ENCODE data around the gene HCN3. TPM values are rescaled to one million over a fixed set of nuclear protein-coding genes. Genes with fewer than 3 reads are reported as not detected.

Gene HCN3
- total RNA-seq, 1 donor from 2014 or later = 7.3 TPM

GRCh38 chr1:155320661-155321617, 43.7 kb downstream of the HCN3 start, which contains the start of gene RUSC1:
Gene RUSC1 (plus strand): TSS chr1:155320894. CDS start chr1:155321774, 880 bp downstream.
- Mint-ChIP-seq H3K9me3 (ENCODE audit: unreplicated experiment) (no peaks in the 10 kb centered on the region), H3K4me1 (ENCODE audit: unreplicated experiment) (peaks cover 46% of the 10 kb centered on the region), H3K4me3 (ENCODE audit: unreplicated experiment) (peak within 1 kb of the TSS; percentile 88), H3K27me3 (ENCODE audit: unreplicated experiment) (peaks cover 7% of the 10 kb centered on the region), H3K36me3 (ENCODE audit: low read depth, unreplicated experiment) (peaks cover 29% of the 10 kb centered on the region), H3K27ac (ENCODE audit: unreplicated experiment) (peak within 1 kb of the TSS; percentile 82)
- DNase-seq (ENCODE audit: low spot score) = peak; percentile 63
- no peak for TF ChIP-seq CTCF (IDR thresholded peaks at IDR 0.05; ENCODE audit: unreplicated experiment)

GRCh38 chr1:155321639-155322503, 44.6 kb downstream of the HCN3 start:
- H3K4me1 Mint-ChIP-seq (ENCODE audit: unreplicated experiment) = peaks cover 50% of the 10 kb centered on the region
- no peaks in the 10 kb centered on the region for H3K9me3 Mint-ChIP-seq (ENCODE audit: unreplicated experiment)
- peaks cover 28% of the 10 kb centered on the region for H3K36me3 Mint-ChIP-seq (ENCODE audit: low read depth, unreplicated experiment)
- peaks cover 10% of the 10 kb centered on the region for H3K27me3 Mint-ChIP-seq (ENCODE audit: unreplicated experiment)
- no peak for TF ChIP-seq CTCF (IDR thresholded peaks at IDR 0.05; ENCODE audit: unreplicated experiment)
- H3K27ac Mint-ChIP-seq (ENCODE audit: unreplicated experiment) = peak overlapping the region; percentile 82
- H3K4me3 Mint-ChIP-seq (ENCODE audit: unreplicated experiment) = peak overlapping the region; percentile 91
- DNase-seq (ENCODE audit: low spot score) = peak; percentile 28

GRCh38 chr1:155322571-155322952, 45.3 kb downstream of the HCN3 start:
- peak; percentile 47 for DNase-seq (ENCODE audit: low spot score)
- Mint-ChIP-seq H3K9me3 (ENCODE audit: unreplicated experiment) (no peaks in the 10 kb centered on the region), H3K4me3 (ENCODE audit: unreplicated experiment) (peak overlapping the region; percentile 91), H3K27me3 (ENCODE audit: unreplicated experiment) (peaks cover 10% of the 10 kb centered on the region), H3K4me1 (ENCODE audit: unreplicated experiment) (peaks cover 50% of the 10 kb centered on the region), H3K27ac (ENCODE audit: unreplicated experiment) (peak overlapping the region; percentile 74), H3K36me3 (ENCODE audit: low read depth, unreplicated experiment) (peaks cover 27% of the 10 kb centered on the region)
- no peak for TF ChIP-seq CTCF (IDR thresholded peaks at IDR 0.05; ENCODE audit: unreplicated experiment)

GRCh38 chr1:155322953-155323728, 45.9 kb downstream of the HCN3 start:
- DNase-seq (ENCODE audit: low spot score) = peak; percentile 99
- peak overlapping the region; percentile 95 for H3K4me3 Mint-ChIP-seq (ENCODE audit: unreplicated experiment)
- peak; percentile 97 for TF ChIP-seq CTCF (IDR thresholded peaks at IDR 0.05; ENCODE audit: unreplicated experiment)
- H3K9me3 Mint-ChIP-seq (ENCODE audit: unreplicated experiment) = no peaks in the 10 kb centered on the region
- peaks cover 44% of the 10 kb centered on the region for H3K4me1 Mint-ChIP-seq (ENCODE audit: unreplicated experiment)
- H3K36me3 Mint-ChIP-seq (ENCODE audit: low read depth, unreplicated experiment) = peaks cover 22% of the 10 kb centered on the region
- H3K27ac Mint-ChIP-seq (ENCODE audit: unreplicated experiment) = no peak overlapping the region
- H3K27me3 Mint-ChIP-seq (ENCODE audit: unreplicated experiment) = peaks cover 10% of the 10 kb centered on the region
